LNCaP clone FGC (cell line): ENCODE results near the gene HSPA12A.

Experiments used
- DNase-seq: peaks from one replicate; pipeline ENCODE4 v3.0.0-alpha.2; 2011; ENCODE audit warnings: low read depth
- H3K4me3 ChIP-seq: 2 replicates; pipeline ENCODE4 v1.5.1; 2011; ENCODE audit warnings: mild to moderate bottlenecking, low read depth, low read length, control low read depth
- CTCF ChIP-seq: IDR thresholded peaks from 2 replicates; pipeline ENCODE4 v1.5.1; 2012; ENCODE audit warnings: mild to moderate bottlenecking; ENCODE audit not compliant: control insufficient read depth, insufficient read depth; ENCODE audit errors: extremely low read depth

HSPA12A gene

DNA sequence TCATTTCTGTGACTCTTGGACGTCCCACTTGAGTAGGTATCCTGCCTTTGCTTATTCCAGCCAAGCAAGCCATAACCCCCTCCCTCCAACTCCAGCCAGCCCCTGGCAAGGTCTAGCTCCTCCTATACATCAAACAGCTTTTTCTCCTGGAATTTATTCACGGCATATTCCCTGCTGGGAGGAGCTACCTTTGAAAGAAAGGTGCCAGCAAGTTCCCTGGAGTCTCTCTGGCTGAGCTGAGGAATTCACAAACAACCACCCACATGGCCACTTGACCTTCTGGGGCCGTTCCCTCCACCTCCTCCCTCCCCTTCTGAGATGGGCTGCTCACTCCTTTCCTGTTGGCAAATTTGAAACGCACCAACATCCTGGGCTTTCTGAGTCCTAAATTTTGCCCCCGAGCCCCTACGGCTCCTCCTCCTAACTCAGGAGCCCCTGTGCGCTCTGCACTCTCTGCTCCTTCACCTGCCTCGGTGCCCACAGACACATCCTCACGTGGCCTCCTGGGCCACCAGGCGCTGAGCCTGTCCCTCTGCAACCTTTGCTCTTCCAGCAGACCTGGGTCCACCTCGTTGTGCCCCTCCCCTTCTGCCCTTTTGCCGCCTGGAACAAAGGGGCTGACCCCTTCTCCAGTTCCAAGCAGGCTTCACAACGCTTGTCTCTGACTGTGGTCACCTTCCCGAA, 48.0 kb downstream of the HSPA12A start:
- no peak overlapping the region for H3K4me3 ChIP-seq
- TF ChIP-seq CTCF: no peak
- no peak for DNase-seq

DNA sequence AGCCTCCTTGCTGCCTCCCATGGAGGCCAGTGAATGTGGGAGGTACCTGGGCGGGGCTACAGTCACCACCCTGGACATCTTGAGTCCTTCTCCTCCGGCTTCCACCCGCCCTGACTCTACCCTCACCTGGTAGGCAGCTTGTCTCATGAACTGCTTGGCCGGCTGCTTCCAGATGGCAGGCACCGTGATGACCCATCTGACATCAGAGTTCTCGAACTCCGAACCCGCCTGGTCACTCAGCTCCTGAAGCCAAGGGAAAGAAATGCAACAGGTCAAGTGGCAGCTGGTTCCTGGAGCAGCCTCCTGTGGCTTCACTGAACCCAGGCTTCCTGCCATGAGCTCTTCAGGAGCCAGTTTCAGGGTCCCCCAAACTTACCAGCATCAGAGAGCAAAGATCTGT, 50.1 kb downstream of the HSPA12A start:
- TF ChIP-seq CTCF: no peak

GRCh38 chr10:116691635-116692034, 50.7 kb downstream of the HSPA12A start:
- H3K4me3 ChIP-seq: no peak overlapping the region
- no peak for TF ChIP-seq CTCF
- DNase-seq: no peak

More for the DNA sequence above, 50.1 kb downstream of the HSPA12A start:
- H3K4me3 ChIP-seq: no peak overlapping the region
- no peak for DNase-seq

DNA sequence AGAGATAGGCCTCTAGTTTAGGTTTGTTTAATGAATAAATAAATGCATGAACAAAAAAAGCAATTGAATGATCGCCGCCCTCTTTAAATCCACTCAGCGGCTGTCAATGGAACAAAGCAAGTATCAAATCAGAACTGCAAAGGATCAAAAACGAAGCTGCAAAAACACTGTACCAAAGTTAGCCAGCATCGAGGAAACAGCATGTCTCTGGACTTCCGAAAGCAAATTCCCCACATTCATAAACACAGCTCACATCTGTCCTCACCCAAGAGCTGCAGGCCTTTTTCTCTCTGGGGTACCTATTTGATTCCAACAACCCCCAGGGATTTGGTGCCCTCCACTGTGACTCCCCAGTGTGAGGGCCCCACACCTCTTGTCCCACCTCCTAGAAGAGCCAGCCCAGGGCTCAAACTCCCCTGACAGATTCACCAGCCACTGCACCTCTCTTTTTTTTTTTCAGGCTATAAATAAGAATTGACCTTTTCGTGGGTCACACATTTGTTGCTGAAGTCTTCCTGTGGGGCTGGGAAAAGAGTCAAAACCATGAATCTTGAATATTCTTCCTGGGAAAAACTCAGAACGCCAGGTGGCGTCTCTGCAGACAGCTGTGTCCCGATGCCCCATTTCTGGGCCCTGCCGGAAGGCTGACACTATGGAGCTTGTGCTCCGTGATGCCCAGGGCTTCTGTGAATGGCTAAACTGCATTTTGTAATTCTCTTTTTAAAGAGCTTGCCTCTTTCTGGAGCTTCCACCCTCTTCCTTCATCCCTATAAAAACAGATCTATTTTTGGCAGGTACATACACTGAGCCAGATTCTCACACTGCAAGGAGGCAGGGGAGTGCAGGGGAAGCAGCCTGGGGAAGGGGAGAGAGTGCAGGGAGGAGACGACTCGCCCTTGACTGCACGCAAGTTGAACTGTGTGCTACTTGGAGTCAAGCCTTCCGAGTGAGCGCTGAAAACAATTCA, 51.7 kb downstream of the HSPA12A start:
- no peak for TF ChIP-seq CTCF
- no peak overlapping the region for H3K4me3 ChIP-seq
- no peak for DNase-seq

DNA sequence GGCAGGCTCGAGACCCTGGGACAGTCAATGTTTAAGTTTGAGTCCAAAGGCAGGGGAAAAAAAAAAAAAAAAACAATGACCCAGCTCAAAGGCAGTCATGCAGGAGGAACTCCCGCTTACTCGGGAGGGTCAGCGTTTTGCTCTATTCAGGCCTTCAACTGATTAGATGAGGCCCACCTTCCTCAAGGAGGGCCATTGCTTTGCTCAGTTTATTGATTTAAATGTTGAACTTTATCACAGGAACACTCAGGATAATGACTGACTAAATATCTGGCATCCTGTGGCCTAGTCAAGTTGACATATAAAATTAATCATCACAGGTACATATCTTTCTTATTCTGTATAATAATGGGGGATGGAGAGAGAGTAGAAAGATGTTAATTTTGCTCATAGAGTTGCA, 52.6 kb downstream of the HSPA12A start:
- no peak overlapping the region for H3K4me3 ChIP-seq
- TF ChIP-seq CTCF: no peak
- no peak for DNase-seq

- no peak for DNase-seq
- no peak overlapping the region for H3K4me3 ChIP-seq
- no peak for TF ChIP-seq CTCF
Observed at GRCh38 chr10:116688741-116689495, 53.4 kb downstream of the HSPA12A start.
